IMR-90 (cell line): ENCODE results near the gene KCNMB2. TPM values are rescaled to one million over a fixed set of nuclear protein-coding genes. Genes with fewer than 3 reads are reported as not detected.

Source experiments
- ATAC-seq: fragments of 200-7000 bp; cut with Tn5 transposase; 2 replicates; pipeline ENCODE4 v1.9.1; 2020; ENCODE audit warnings: low read depth, mild to moderate bottlenecking, moderate library complexity
- BruUV-seq: library from RNA; stranded (reverse); fragments of 400-500 nt; replicated peaks from 2 replicates; lab custom pipeline; 2021; lab: Mats Ljungman, UMichigan
- CTCF ChIA-PET: fragments of 300-600 bp; formaldehyde crosslinking; extraction: SDS; loops from one replicate; lab custom pipeline; 2021; ENCODE audit warnings: antibody characterized with exemption; lab: Yijun Ruan, JAX
- POLR2A ChIA-PET: fragments of 300-600 bp; sonication (Branson Sonifier 250); formaldehyde crosslinking; loops from one replicate; lab custom pipeline; 2022; ENCODE audit warnings: antibody characterized with exemption; ENCODE audit not compliant: unreplicated experiment; lab: Charles Lee
- DNase-seq: peaks from one replicate; pipeline ENCODE4 v3.0.0; 2013
- H2AFZ ChIP-seq: replicated peaks from 2 replicates; pipeline ENCODE3; 2013; ENCODE audit warnings: low read length, mild to moderate bottlenecking; ENCODE audit not compliant: poor library complexity
- H2AK5ac ChIP-seq: 2 replicates; pipeline ENCODE4 v1.6.1; 2013; ENCODE audit warnings: low read depth, low read length, inconsistent platforms
- H2AK9ac ChIP-seq: replicated peaks from 2 replicates; pipeline ENCODE3; 2013; ENCODE audit warnings: mild to moderate bottlenecking, low read depth, low read length, moderate library complexity; ENCODE audit not compliant: poor library complexity
- H2BK120ac ChIP-seq: 2 replicates; pipeline ENCODE4 v1.6.1; 2013; ENCODE audit warnings: low read depth, low read length, inconsistent platforms
- H2BK15ac ChIP-seq: 3 replicates; pipeline ENCODE4 v1.6.1; 2013; ENCODE audit warnings: low read depth, low read length, inconsistent platforms
- H2BK20ac ChIP-seq: 2 replicates; pipeline ENCODE4 v1.6.1; 2013; ENCODE audit warnings: low read depth, mild to moderate bottlenecking, inconsistent platforms, low read length, moderate library complexity
- H2BK5ac ChIP-seq: 2 replicates; pipeline ENCODE4 v1.6.1; 2013; ENCODE audit warnings: mild to moderate bottlenecking, low read depth, low read length, inconsistent platforms; ENCODE audit not compliant: poor library complexity, severe bottlenecking
- H3K14ac ChIP-seq: replicated peaks from 2 replicates; pipeline ENCODE4 v1.6.1; 2013; ENCODE audit warnings: low read depth, low read length, inconsistent platforms
- H3K18ac ChIP-seq: 2 replicates; pipeline ENCODE4 v1.6.1; 2013; ENCODE audit warnings: low read depth, low read length, control low read depth
- H3K23ac ChIP-seq: 2 replicates; pipeline ENCODE4 v1.6.1; 2013; ENCODE audit warnings: low read depth, low read length, inconsistent platforms
- H3K27ac ChIP-seq: 2 replicates; pipeline ENCODE4 v1.5.1; 2013; ENCODE audit warnings: mild to moderate bottlenecking, control low read depth, low read length; ENCODE audit not compliant: insufficient read depth
- H3K27me3 ChIP-seq: 2 replicates; pipeline ENCODE4 v1.6.1; 2013; ENCODE audit warnings: low read length; ENCODE audit not compliant: control insufficient read depth, insufficient read depth
- H3K36me3 ChIP-seq: 2 replicates; pipeline ENCODE4 v1.6.1; 2013; ENCODE audit warnings: low read length, mixed read lengths; ENCODE audit not compliant: control insufficient read depth, insufficient read depth
- H3K4ac ChIP-seq: 2 replicates; pipeline ENCODE4 v1.6.1; 2013; ENCODE audit warnings: low read depth, low read length, inconsistent platforms
- H3K4me1 ChIP-seq: 2 replicates; pipeline ENCODE4 v1.6.1; 2013; ENCODE audit warnings: low read length, mixed read lengths; ENCODE audit not compliant: control insufficient read depth, insufficient read depth
- H3K4me2 ChIP-seq: 2 replicates; pipeline ENCODE4 v1.6.1; 2013; ENCODE audit warnings: low read depth, mild to moderate bottlenecking, control low read depth, low read length, moderate library complexity
- H3K4me3 ChIP-seq: 2 replicates; pipeline ENCODE4 v1.5.1; 2013; ENCODE audit warnings: low read depth, mild to moderate bottlenecking, control low read depth, low read length, moderate library complexity; ENCODE audit not compliant: insufficient read depth
- H3K56ac ChIP-seq: 2 replicates; pipeline ENCODE4 v1.6.1; 2013; ENCODE audit warnings: low read length, inconsistent platforms; ENCODE audit not compliant: insufficient read depth; ENCODE audit errors: extremely low read depth
- H3K79me1 ChIP-seq, 2 experiments: 2 replicates each; pipeline ENCODE4 v1.6.1; 2013; ENCODE audit warnings: low read length in 2 of 2, inconsistent platforms in 1 of 2, low read depth in 1 of 2
- H3K9ac ChIP-seq: 2 replicates; pipeline ENCODE4 v1.6.1; 2013; ENCODE audit warnings: low read depth, low read length, control low read depth
- H3K9me1 ChIP-seq: 2 replicates; pipeline ENCODE4 v1.6.1; 2013; ENCODE audit warnings: low read length, inconsistent platforms; ENCODE audit not compliant: insufficient read depth
- H3K9me3 ChIP-seq: 2 replicates; pipeline ENCODE4 v1.6.1; 2013; ENCODE audit warnings: low read length; ENCODE audit not compliant: control insufficient read depth, insufficient read depth
- H4K20me1 ChIP-seq: 2 replicates; pipeline ENCODE4 v1.6.1; 2013; ENCODE audit warnings: low read length, inconsistent platforms; ENCODE audit not compliant: insufficient read depth
- H4K5ac ChIP-seq: 2 replicates; pipeline ENCODE4 v1.6.1; 2013; ENCODE audit warnings: mild to moderate bottlenecking, low read depth, low read length, control low read depth
- H4K8ac ChIP-seq, 2 experiments: 2 replicates each; pipeline ENCODE4 v1.6.1; 2013; ENCODE audit warnings: low read depth in 2 of 2, low read length in 2 of 2, control low read depth in 1 of 2, inconsistent platforms in 1 of 2
- H4K91ac ChIP-seq: 2 replicates; pipeline ENCODE4 v1.6.1; 2013; ENCODE audit warnings: low read depth, low read length, inconsistent platforms; ENCODE audit not compliant: insufficient read depth
- BHLHE40 ChIP-seq: fragments of 150-350 bp; IDR thresholded peaks from 2 replicates; pipeline ENCODE4 v1.6.1; 2016; ENCODE audit warnings: mild to moderate bottlenecking, low read depth, low read length
- CEBPB ChIP-seq: IDR thresholded peaks from 2 replicates; pipeline ENCODE4 v1.6.1; 2012; ENCODE audit warnings: low read depth, low read length, improper control_type of control experiment
- CHD1 ChIP-seq: IDR thresholded peaks from 2 replicates; pipeline ENCODE4 v1.6.1; 2012; ENCODE audit warnings: low read depth, low read length, improper control_type of control experiment
- FOS ChIP-seq: fragments of 150-350 bp; IDR thresholded peaks from 2 replicates; pipeline ENCODE4 v1.6.1; 2016; ENCODE audit warnings: low read depth, low read length
- MAFK ChIP-seq: IDR thresholded peaks from 2 replicates; pipeline ENCODE4 v1.6.1; 2012; ENCODE audit warnings: low read depth, low read length, improper control_type of control experiment
- MAZ ChIP-seq: IDR thresholded peaks from 2 replicates; pipeline ENCODE4 v1.6.1; 2012; ENCODE audit warnings: low read depth, mild to moderate bottlenecking, low read length, improper control_type of control experiment, moderate library complexity, borderline replicate concordance
- NFE2L2 ChIP-seq: fragments of 150-350 bp; IDR thresholded peaks from 2 replicates; pipeline ENCODE4 v1.6.1; 2016; ENCODE audit warnings: low read depth, mild to moderate bottlenecking, low read length
- POLR2A ChIP-seq: IDR thresholded peaks from 2 replicates; pipeline ENCODE4 v1.6.1; 2012; ENCODE audit warnings: mild to moderate bottlenecking, low read depth, low read length
- RAD21 ChIP-seq: IDR thresholded peaks from 2 replicates; pipeline ENCODE4 v1.6.1; 2012; ENCODE audit warnings: low read length, improper control_type of control experiment
- RCOR1 ChIP-seq: IDR thresholded peaks from 2 replicates; pipeline ENCODE4 v1.6.1; 2012; ENCODE audit warnings: mild to moderate bottlenecking, low read length, improper control_type of control experiment; ENCODE audit not compliant: insufficient replicate concordance
- RFX5 ChIP-seq: IDR thresholded peaks from 2 replicates; pipeline ENCODE4 v1.8.0; 2012; ENCODE audit warnings: low read depth, mild to moderate bottlenecking, low read length, moderate library complexity
- SMC3 ChIP-seq: fragments of 150-350 bp; IDR thresholded peaks from 2 replicates; pipeline ENCODE4 v1.6.1; 2016; ENCODE audit warnings: low read depth, mild to moderate bottlenecking, antibody characterized with exemption, low read length, moderate library complexity
- WGBS, 2 experiments: methylation state at CpG; one replicate each; pipeline versions ENCODE4 v1.1.5 to v1.1.7; 2013; ENCODE audit warnings: missing lambda C conversion rate in 2 of 2; ENCODE audit not compliant: insufficient read length in 1 of 2; ENCODE audit errors: extremely low coverage in 2 of 2; 5-methylcytosine and 5-hydroxymethylcytosine counted together
- dilution Hi-C: fragments of 300-500 bp; cut with HindIII; formaldehyde crosslinking; loops from one replicate; pipeline ENCODE4 v1.14.3; 2018; ENCODE audit warnings: low sequenced_read_pairs; ENCODE audit not compliant: unreplicated experiment
- in situ Hi-C: fragments of 300-500 bp; cut with MboI; formaldehyde crosslinking; loops from 3 replicates; pipeline ENCODE4 v1.14.3; 2019; ENCODE audit warnings: low sequenced_read_pairs, inconsistent platforms, mixed read lengths
- intact Hi-C: fragments of 100-400 bp; cut with micrococcal nuclease; formaldehyde crosslinking; loops from 2 replicates; pipeline ENCODE4 v1.10.0; 2022
- polyA plus RNA-seq, 3 experiments: library from polyadenylated mRNA; depleted of rRNA; stranded (reverse); fragments of >200 nt; gene quantifications; 2 replicates each; pipeline ENCODE4 v1.2.3, GENCODE V29; 2012; ENCODE audit warnings: low replicate concordance in 1 of 3
- total RNA-seq: library from RNA; depleted of rRNA; stranded (reverse); fragments of >200 nt; gene quantifications from 2 replicates; pipeline ENCODE4 v1.2.3, GENCODE V29; 2012
- TF ChIP-seq, protein P1 (sequence below): fragments of 150-350 bp; IDR thresholded peaks from 2 replicates; pipeline ENCODE4 v1.6.1; 2017; ENCODE audit warnings: mild to moderate bottlenecking, antibody characterized with exemption, low read length, low read depth
- TF ChIP-seq, protein P2 (sequence below): fragments of 150-350 bp; IDR thresholded peaks from 2 replicates; pipeline ENCODE4 v1.6.1; 2016; ENCODE audit warnings: low read depth, mild to moderate bottlenecking, low read length, moderate library complexity, borderline replicate concordance
- TF ChIP-seq, protein P3 (sequence below): conservative IDR thresholded peaks from 2 replicates; pipeline ENCODE4 v1.5.1; 2012; ENCODE audit warnings: mild to moderate bottlenecking, low read depth, low read length, improper control_type of control experiment

Gene KCNMB2
- total and polyA plus RNA-seq, 2 of the 4 experiments (the other 2 are of a cell fraction): not detected

DNA sequence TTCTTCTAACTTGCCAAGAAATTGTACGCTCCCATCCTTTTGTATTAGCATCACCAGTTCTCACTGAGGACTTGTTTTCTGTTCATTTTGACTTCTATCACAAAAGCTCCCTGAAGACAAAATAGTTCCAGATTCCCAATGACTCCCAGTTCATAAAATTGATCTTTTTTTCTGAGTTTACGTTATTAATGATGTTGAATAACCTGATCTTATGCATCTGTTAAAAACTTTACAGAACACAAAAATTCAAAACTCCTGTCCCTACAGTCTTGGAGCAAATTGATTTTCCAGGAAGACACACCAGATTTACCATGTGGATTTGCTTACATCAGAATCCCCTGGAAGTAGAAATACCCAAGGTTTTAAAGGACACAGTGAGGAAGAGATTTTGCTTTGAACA, 8.3 kb upstream of the KCNMB2 start:
- H3K36me3 ChIP-seq: no peaks in the 10 kb centered on the region
- dilution Hi-C loops: no loop called here
- H2AK9ac ChIP-seq: no peak overlapping the region
- in situ Hi-C loops: no loop called here
- H3K4me3 ChIP-seq: no peak overlapping the region
- ATAC-seq (no peak), DNase-seq (no peak)
- CTCF ChIA-PET: no interaction called here
- H3K4me2 ChIP-seq: no peak overlapping the region
- no peak overlapping the region for H3K18ac ChIP-seq
- H2BK20ac ChIP-seq: no peak overlapping the region
- no peak overlapping the region for H3K4ac ChIP-seq
- no peak overlapping the region for H2BK5ac ChIP-seq
- no peak overlapping the region for H4K91ac ChIP-seq
- POLR2A ChIA-PET: no interaction called here
- no peak overlapping the region for H3K27ac ChIP-seq
- intact Hi-C loops: no loop called here
- no peak overlapping the region for H3K23ac ChIP-seq
- no peaks in the 10 kb centered on the region for H3K27me3 ChIP-seq
- H2BK15ac ChIP-seq: no peak overlapping the region
- no CpG with 5 or more reads among the region's 2 CpGs for WGBS, 2 experiments
- no peak overlapping the region for H2AK5ac ChIP-seq
- no TSS peak for BruUV-seq
- TF ChIP-seq RCOR1: no peak
- no peak for TF ChIP-seq NFE2L2
- no peak for TF ChIP-seq MAZ
- TF ChIP-seq, protein P1, sequence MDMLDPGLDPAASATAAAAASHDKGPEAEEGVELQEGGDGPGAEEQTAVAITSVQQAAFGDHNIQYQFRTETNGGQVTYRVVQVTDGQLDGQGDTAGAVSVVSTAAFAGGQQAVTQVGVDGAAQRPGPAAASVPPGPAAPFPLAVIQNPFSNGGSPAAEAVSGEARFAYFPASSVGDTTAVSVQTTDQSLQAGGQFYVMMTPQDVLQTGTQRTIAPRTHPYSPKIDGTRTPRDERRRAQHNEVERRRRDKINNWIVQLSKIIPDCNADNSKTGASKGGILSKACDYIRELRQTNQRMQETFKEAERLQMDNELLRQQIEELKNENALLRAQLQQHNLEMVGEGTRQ: no peak
- TF ChIP-seq MAFK: no peak
- no peak for TF ChIP-seq RFX5
- no peak for TF ChIP-seq CEBPB
- no peak for TF ChIP-seq RAD21
- no peak for TF ChIP-seq SMC3
- TF ChIP-seq, protein P2, sequence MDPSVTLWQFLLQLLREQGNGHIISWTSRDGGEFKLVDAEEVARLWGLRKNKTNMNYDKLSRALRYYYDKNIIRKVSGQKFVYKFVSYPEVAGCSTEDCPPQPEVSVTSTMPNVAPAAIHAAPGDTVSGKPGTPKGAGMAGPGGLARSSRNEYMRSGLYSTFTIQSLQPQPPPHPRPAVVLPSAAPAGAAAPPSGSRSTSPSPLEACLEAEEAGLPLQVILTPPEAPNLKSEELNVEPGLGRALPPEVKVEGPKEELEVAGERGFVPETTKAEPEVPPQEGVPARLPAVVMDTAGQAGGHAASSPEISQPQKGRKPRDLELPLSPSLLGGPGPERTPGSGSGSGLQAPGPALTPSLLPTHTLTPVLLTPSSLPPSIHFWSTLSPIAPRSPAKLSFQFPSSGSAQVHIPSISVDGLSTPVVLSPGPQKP: no peak
- TF ChIP-seq, protein P3, sequence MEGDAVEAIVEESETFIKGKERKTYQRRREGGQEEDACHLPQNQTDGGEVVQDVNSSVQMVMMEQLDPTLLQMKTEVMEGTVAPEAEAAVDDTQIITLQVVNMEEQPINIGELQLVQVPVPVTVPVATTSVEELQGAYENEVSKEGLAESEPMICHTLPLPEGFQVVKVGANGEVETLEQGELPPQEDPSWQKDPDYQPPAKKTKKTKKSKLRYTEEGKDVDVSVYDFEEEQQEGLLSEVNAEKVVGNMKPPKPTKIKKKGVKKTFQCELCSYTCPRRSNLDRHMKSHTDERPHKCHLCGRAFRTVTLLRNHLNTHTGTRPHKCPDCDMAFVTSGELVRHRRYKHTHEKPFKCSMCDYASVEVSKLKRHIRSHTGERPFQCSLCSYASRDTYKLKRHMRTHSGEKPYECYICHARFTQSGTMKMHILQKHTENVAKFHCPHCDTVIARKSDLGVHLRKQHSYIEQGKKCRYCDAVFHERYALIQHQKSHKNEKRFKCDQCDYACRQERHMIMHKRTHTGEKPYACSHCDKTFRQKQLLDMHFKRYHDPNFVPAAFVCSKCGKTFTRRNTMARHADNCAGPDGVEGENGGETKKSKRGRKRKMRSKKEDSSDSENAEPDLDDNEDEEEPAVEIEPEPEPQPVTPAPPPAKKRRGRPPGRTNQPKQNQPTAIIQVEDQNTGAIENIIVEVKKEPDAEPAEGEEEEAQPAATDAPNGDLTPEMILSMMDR: no peak
- no peak for TF ChIP-seq CHD1
- TF ChIP-seq BHLHE40: no peak
- no peak for TF ChIP-seq POLR2A
- no peak for TF ChIP-seq FOS
- H3K56ac ChIP-seq: no peak overlapping the region
- no peaks in the 10 kb centered on the region for H3K4me1 ChIP-seq
- no peaks in the 10 kb centered on the region for H4K20me1 ChIP-seq
- H3K9me1 ChIP-seq: no peaks in the 10 kb centered on the region
- no peak overlapping the region for H3K14ac ChIP-seq
- H3K9ac ChIP-seq: no peak overlapping the region
- H3K9me3 ChIP-seq: no peaks in the 10 kb centered on the region
- H4K5ac ChIP-seq: no peak overlapping the region
- no peak overlapping the region for H2AFZ ChIP-seq
- H4K8ac ChIP-seq: no peak overlapping the region
- no peak overlapping the region for H2BK120ac ChIP-seq
- no peaks in the 10 kb centered on the region for H3K79me1 ChIP-seq
